H4 (cell line): ENCODE data around the gene ZMIZ1. TPM values are rescaled to one million over a fixed set of nuclear protein-coding genes. Genes with fewer than 3 reads are reported as not detected.
A peak's percentile ranks its signal among the peaks of the same experiment; 100 is the strongest.
"Not testable (repeated sequence)": the region's sequence is repeated elsewhere in the genome, so short reads cannot be mapped to it uniquely, and the experiment has no call there.

Experiments used
- DNase-seq: peaks from one replicate; pipeline ENCODE4 v3.0.0-alpha.2; 2015; ENCODE audit warnings: low spot score
- total RNA-seq: library from RNA; depleted of rRNA; stranded (reverse); fragments of >200 nt; shearing (Covaris generic); gene quantifications from 2 replicates; pipeline ENCODE4 v1.2.3, GENCODE V29; 2014

Gene ZMIZ1
- total RNA-seq, 1 experiment from 2014 or later, result 10.9 TPM

GRCh38 chr10:79321951-79322350 is 253.2 kb downstream of the ZMIZ1 start:
- no peak for DNase-seq

- peak; percentile 95 for DNase-seq
Observed at GRCh38 chr10:79322616-79323543, 254.1 kb downstream of the ZMIZ1 start.

GRCh38 chr10:79323602-79324001 is 254.8 kb downstream of the ZMIZ1 start:
- DNase-seq, result no peak

GRCh38 chr10:79324032-79324695 is 255.4 kb downstream of the ZMIZ1 start:
- DNase-seq, result no peak

GRCh38 chr10:79326361-79327089 is 257.8 kb downstream of the ZMIZ1 start:
- DNase-seq, result no peak

DNA sequence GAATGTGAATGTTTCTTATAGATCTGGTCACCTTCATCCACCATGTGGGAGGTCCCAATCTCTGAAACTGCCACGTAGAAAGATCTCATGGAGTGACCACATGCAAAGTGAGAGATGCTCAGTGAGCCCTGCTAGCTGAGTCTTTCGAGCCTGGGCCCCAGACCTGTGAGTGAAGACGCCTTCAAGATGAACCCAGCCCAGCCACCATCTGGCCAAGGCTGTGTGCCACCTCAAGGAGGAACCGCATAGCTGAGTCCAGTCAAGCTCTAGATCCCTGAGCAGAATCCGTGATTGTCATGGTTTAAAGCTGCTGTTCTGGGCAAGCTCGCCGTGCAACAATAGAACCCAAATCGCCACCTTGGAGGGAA is 258.3 kb downstream of the ZMIZ1 start:
- DNase-seq, result no peak

- no peak for DNase-seq
Observed at GRCh38 chr10:79328147-79328701, 259.5 kb downstream of the ZMIZ1 start.

DNA sequence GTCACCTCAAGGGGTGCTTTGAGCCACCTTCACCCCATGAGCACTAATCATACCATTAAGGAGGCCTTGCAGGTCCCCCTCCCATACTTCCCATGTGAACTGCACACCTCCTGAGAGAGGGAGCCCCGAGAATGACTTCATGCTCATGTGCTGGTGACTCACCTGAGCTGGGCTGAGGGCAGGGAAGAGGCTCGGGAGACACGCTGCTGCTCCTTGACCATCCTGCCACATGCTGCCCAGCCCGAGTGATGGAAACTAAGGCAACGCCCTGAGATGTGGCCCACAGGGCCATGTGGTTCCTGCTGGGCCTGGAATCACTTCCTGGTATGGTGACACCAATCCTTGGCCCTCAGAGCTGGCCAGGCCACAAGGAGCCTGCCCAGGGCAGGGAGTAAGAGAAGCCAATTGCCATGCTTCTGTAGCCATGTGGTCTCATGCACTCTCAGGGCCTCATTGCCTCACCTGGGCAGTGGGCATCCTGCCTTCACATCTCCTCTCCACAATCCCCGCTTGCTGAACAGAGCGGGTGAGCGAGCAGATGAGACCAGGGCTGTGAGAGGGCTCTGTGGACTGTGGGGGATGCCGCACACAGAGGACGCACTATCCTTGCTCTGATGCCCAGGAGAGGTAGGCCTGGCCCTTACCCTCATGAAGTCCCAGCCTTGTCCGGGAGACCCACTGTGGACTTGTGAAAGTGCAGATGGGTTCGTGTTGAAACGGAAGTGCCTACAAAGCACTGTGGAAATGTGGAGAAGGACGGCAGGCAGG is 260.2 kb downstream of the ZMIZ1 start:
- DNase-seq, result no peak

DNA sequence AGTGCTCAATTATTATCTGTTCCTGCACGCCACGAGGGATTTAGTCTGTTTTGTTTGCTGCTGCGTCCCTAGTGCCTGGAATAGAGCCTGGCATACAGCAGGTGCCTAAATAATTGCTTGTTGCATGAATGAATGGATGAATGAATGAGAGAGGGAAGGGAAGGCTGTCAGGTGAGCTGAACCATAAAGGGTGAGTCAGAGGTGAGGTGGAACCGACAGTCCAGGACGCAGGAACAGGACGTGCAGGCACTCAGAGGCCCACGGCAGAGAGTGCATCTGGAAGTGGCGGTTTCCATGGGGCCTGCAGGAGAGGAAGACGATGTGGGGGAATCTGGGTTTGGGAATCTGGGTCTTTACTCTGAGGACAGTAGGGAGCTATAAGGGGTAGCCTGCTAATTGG is 260.8 kb downstream of the ZMIZ1 start:
- DNase-seq, result no peak

DNA sequence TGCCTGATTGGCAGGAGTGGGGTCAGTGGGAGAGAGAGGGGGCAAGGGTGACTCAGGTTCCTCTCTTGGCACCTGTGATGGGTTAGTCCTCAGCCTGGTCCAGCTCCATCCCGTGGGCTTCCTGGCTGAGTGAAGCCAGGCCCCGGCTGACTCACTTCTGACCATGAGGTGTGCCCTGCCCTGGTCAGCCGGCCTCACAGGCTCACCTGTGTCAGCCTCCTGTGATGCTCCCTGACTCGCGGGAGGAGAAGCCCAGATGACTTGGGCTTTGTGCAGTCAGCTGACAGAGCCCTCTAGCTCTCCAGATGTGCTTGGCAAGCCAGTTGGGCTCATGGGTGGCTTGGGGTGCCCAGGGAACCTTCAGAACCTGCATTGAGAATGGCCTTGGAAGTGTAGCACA is 262.5 kb downstream of the ZMIZ1 start:
- DNase-seq, result no peak

GRCh38 chr10:79331709-79332108 is 262.9 kb downstream of the ZMIZ1 start:
- DNase-seq, result no peak

DNA sequence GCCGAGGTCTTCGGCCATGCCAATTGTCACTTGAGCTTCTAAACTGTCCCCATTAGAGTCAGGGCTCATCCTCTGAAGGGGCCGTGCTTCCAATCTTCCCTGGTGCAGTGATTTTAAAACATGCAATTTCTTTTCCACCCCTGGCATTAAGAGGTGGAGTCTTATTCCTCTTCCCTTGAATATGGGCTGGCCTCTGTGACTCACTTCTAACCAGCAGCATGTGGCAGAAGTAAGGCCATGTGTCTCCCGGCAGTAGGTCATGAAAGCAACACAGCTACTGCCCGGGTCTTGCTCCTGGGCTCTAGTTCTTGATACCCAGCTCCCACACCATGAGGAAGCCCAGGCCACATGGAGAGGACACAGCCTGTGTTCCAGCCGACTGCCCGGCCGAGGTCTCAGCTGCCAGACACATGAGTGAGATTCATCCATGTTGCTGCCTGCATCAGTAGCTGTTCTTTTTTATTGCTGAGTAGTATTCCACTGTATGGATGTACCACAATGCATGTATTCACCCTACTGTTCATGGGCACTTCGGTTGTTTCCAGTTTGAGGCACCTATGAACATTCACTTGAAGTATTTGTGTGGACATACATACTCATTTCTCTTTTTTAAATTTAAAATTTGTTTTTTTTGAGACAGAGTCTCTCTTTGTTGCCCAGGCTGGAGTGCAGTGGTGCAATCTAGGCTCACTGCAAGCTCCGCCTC is 264.0 kb downstream of the ZMIZ1 start:
- not testable (repeated sequence) for DNase-seq

DNA sequence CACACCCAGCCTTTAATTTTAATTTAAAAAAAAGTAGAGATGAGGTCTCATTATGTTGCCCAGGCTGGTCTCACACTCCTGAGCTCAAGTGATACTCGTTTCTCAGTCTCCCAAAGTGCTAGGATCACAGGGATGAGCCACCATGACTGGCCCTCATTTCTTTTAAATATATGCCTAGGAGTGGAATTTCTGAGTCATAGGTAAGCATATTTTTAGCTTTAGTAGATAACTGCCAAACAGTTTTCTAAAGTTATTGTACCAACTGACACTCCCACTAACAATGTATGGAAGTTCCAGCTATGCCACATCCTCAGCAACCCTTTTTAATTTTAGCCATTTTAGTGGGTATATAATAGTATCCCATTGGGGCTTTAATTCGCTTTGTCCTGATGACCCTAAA is 264.7 kb downstream of the ZMIZ1 start:
- DNase-seq, result no peak

DNA sequence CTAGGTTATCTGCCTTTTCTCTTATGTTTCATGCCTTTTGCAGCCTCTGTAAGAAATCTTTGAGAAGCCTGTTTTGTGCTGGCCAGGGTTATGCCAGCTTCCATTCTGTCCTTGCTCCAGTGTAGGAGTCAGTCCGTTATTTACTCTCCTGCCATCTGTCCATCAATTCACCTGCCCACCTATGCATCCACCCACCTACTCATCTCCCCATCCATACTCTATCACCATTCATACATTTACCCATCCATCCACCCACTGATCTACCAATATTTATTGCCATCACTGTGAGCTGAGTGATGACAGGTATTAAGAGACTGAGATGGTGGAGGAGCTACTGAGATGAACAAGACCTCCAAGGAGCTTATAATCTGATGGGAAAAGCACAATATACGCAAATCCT is 265.8 kb downstream of the ZMIZ1 start:
- no peak for DNase-seq

DNA sequence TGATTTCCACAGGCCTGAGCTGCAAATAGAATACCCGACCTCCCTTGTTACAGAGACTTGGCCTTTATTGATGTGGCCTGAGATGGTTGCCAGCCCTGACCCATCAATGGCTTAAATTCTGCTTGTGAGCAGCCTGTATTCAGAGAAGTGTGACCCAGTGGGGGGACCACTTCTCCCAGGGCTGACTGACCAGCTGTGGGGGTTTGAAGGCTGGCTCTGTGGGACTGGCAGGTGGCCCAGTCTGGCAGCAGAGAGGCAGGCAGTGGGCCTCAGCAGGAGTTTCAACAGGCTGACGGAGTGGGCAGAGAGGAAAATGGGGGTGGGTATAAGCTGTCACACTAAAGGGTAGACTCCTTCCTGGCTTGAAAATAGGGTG is 266.3 kb downstream of the ZMIZ1 start:
- DNase-seq, result no peak

GRCh38 chr10:79335470-79336235 is 266.9 kb downstream of the ZMIZ1 start:
- no peak for DNase-seq

GRCh38 chr10:79336276-79336675 is 267.5 kb downstream of the ZMIZ1 start:
- DNase-seq, result no peak

DNA sequence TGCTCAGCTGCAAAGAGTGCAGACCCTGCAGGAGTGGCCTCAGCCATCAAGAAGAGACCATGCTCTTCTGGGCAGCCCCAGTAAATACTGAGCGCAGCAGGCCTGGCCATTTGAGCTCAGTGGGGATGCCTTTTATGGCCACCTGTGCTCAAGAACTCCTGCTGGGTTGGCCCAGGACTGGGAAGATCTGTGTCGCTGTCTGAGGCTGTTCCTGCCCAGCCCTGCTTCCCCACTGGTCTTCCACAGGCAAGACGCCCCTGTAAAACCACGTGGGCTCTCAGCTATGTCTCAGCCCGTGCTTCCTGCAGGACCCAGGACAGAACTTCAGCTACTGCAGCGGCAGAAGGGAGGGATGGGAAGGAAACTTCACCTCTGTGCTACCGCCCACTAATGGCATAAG is 268.0 kb downstream of the ZMIZ1 start:
- DNase-seq, result no peak

- not testable (repeated sequence) for DNase-seq
Observed at GRCh38 chr10:79337783-79338469, 269.2 kb downstream of the ZMIZ1 start.
